Measurements from ENCODE around the gene PYGM. TPM values are rescaled to one million over a fixed set of nuclear protein-coding genes. Genes with fewer than 3 reads are reported as not detected.

Gene PYGM
- total and polyA plus RNA-seq, 2 donors (not counting 3 experiments of a cell fraction or from before 2014, with no cell fraction given), result 0.10 to 0.62 TPM

- Histone ChIP-seq H3K4me1 (ENCODE audit: control insufficient read depth, extremely low read depth, insufficient read depth, low read length) (peaks cover 20% of the 10 kb centered on the region), H2AFZ (ENCODE audit: low read depth, low read length) (no peak overlapping the region), H3K4me3 (replicated peaks in 1 of 3; ENCODE audit: insufficient read depth in 1 of 3, low read depth in 1 of 3, low read length in 3 of 3) (no peak overlapping the region), H3K27ac (ENCODE audit: insufficient read depth, low read depth, low read length) (no peak overlapping the region), H3K9me1 (replicated peaks; ENCODE audit: control insufficient read depth, extremely low read depth, insufficient read depth, low read length) (no peaks in the 10 kb centered on the region), H3K4me2 (ENCODE audit: insufficient read depth, low read length) (no peak overlapping the region), H3K79me2 (ENCODE audit: control insufficient read depth, insufficient read depth, low read length) (peaks cover 26% of the 10 kb centered on the region), H3K36me3 (ENCODE audit: control insufficient read depth in 2 of 2, extremely low read depth in 1 of 2, insufficient read depth in 2 of 2, low read length in 2 of 2) (peaks cover 43 to 54% of the 10 kb centered on the region in 2 experiments), H3K9ac (replicated peaks; ENCODE audit: extremely low read depth, insufficient read depth, low read length) (no peak overlapping the region), H3K9me3 (replicated peaks; ENCODE audit: control insufficient read depth, insufficient read depth, low read length) (no peaks in the 10 kb centered on the region), H4K20me1 (replicated peaks; ENCODE audit: control insufficient read depth, extremely low read depth, insufficient read depth, low read length) (peaks cover 3% of the 10 kb centered on the region), H3K27me3 (ENCODE audit: control insufficient read depth in 2 of 2, insufficient read depth in 2 of 2, low read length in 2 of 2) (no peaks in the 10 kb centered on the region)
- intact Hi-C loops (cut with micrococcal nuclease), result no loop called here
- DNase-seq (ENCODE audit: low read depth, low spot score) (no peak), FAIRE-seq (no peak)
- ChIA-PET POLR2A (interaction anchor here (1.1 kb wide), 1 partner anchor 8 kb away, joined by 8 read pairs; no protein-coding TSS in a partner anchor), CTCF (interaction anchor here (1.2 to 2.6 kb wide), 4 partner anchors 8 to 75 kb away, joined by 5 to 12 read pairs (median 6); partner anchors contain the start of gene SF1)
- BruUV-seq (replicated peaks), result no TSS peak
- dilution Hi-C loops (cut with MboI; ENCODE audit: extremely low pct_ligation_motif_present, low sequenced_read_pairs), result no loop called here
- no peak for TF ChIP-seq EZH2 (IDR thresholded peaks at IDR 0.05; ENCODE audit: borderline replicate concordance, low read depth, low read length, severe bottlenecking)
- TF ChIP-seq MAX (IDR thresholded peaks at IDR 0.05; ENCODE audit: insufficient read depth, insufficient read length), result no peak
- no peak for TF ChIP-seq POLR2AphosphoS5 (IDR thresholded peaks at IDR 0.05; ENCODE audit: insufficient read depth, low read depth, low read length)
- TF ChIP-seq MYC (IDR thresholded peaks at IDR 0.05; ENCODE audit: low read depth, low read length), result no peak
- no peak for TF ChIP-seq GATA2 (IDR thresholded peaks at IDR 0.05; ENCODE audit: insufficient read depth, insufficient read length, low read depth, low read length)
- no peak for TF ChIP-seq POLR2A (IDR thresholded peaks at IDR 0.05; ENCODE audit: low read depth, low read length)
Observed at GRCh38 chr11:64764040-64764611, 4.4 kb upstream of the PYGM start.

DNA sequence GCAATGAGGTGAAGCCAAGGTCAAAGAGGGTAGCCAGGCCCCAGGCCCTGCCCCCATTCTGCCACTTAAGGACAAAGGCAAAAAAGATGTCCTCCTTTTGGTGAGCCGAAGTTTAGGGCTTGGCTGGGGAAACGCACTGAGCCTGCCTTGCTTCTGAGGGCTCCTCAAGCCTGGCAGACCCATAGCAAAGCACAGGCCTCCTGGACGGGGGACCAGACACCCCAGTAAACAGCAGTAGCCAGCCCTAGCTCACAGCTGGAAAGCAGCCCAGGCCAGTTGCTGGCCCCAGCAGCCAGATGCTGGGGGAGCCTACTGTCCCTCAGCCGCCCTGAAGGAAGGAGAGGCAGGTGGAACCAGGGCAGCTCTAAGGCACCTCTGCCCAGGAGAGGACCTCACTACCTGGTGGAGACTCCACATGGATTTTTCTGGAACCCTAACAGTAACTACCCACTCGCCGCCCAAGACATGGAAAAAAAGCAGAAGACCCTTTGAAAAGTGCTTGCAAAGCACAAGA is 3.8 kb upstream of the PYGM start:
- peaks cover 23% of the 10 kb centered on the region for H3K79me2 ChIP-seq (ENCODE audit: control insufficient read depth, insufficient read depth, low read length)
- peaks cover 20% of the 10 kb centered on the region for H3K4me1 ChIP-seq (ENCODE audit: control insufficient read depth, extremely low read depth, insufficient read depth, low read length)
- intact Hi-C loops (cut with micrococcal nuclease) (no loop called here), dilution Hi-C loops (cut with MboI; ENCODE audit: extremely low pct_ligation_motif_present, low sequenced_read_pairs) (no loop called here)
- no peaks in the 10 kb centered on the region for H3K27me3 ChIP-seq (ENCODE audit: control insufficient read depth in 2 of 2, insufficient read depth in 2 of 2, low read length in 2 of 2)
- no peak overlapping the region for H3K9ac ChIP-seq (replicated peaks; ENCODE audit: extremely low read depth, insufficient read depth, low read length)
- H2AFZ ChIP-seq (ENCODE audit: low read depth, low read length), result no peak overlapping the region
- BruUV-seq (replicated peaks), result no TSS peak
- peaks cover 38 to 49% of the 10 kb centered on the region in 2 experiments for H3K36me3 ChIP-seq (ENCODE audit: control insufficient read depth in 2 of 2, extremely low read depth in 1 of 2, insufficient read depth in 2 of 2, low read length in 2 of 2)
- DNase-seq (ENCODE audit: low read depth, low spot score) (no peak), FAIRE-seq (no peak)
- H3K9me3 ChIP-seq (replicated peaks; ENCODE audit: control insufficient read depth, insufficient read depth, low read length), result no peaks in the 10 kb centered on the region
- CTCF ChIA-PET, result interaction anchor here (1.0 to 2.6 kb wide), 5 partner anchors 9 to 75 kb away, joined by 3 to 12 read pairs (median 6); partner anchors contain the start of gene SF1
- H3K27ac ChIP-seq (ENCODE audit: insufficient read depth, low read depth, low read length), result peak overlapping the region; percentile 1
- TF ChIP-seq MAX (IDR thresholded peaks at IDR 0.05; ENCODE audit: insufficient read depth, insufficient read length), result no peak
- peak; percentile 9 for TF ChIP-seq POLR2AphosphoS5 (IDR thresholded peaks at IDR 0.05; ENCODE audit: insufficient read depth, low read depth, low read length)
- peaks cover 3% of the 10 kb centered on the region for H4K20me1 ChIP-seq (replicated peaks; ENCODE audit: control insufficient read depth, extremely low read depth, insufficient read depth, low read length)
- H3K9me1 ChIP-seq (replicated peaks; ENCODE audit: control insufficient read depth, extremely low read depth, insufficient read depth, low read length), result no peaks in the 10 kb centered on the region
- POLR2A ChIA-PET, result interaction anchor here (0.6 to 1.1 kb wide), 2 partner anchors 9 to 15 kb away, joined by 4 to 8 read pairs; partner anchors contain the start of gene SF1
- H3K4me2 ChIP-seq (ENCODE audit: insufficient read depth, low read length), result no peak overlapping the region
- no peak overlapping the region for H3K4me3 ChIP-seq (replicated peaks in 1 of 3; ENCODE audit: insufficient read depth in 1 of 3, low read depth in 1 of 3, low read length in 3 of 3)

Data from endothelial cell of umbilical vein (primary cell).